K562 (cell line): ENCODE data around the gene HIRIP3. TPM values are rescaled to one million over a fixed set of nuclear protein-coding genes. Genes with fewer than 3 reads are reported as not detected.
A peak's percentile ranks its signal among the peaks of the same experiment; 100 is the strongest.

Experiments
- BRF1 ChIP-seq: IDR thresholded peaks from 3 replicates; pipeline ENCODE4 v1.6.1; 2011; ENCODE audit warnings: borderline replicate concordance, mild to moderate bottlenecking; ENCODE audit not compliant: insufficient read length; ENCODE audit errors: extremely low read depth
- CREM ChIP-seq: IDR thresholded peaks from 2 replicates; pipeline ENCODE4 v1.6.1; 2014; ENCODE audit warnings: antibody characterized with exemption, low read depth
- ELF2 ChIP-seq: fragments of 250-450 bp; sonication (Bioruptor Pico); IDR thresholded peaks from 2 replicates; pipeline ENCODE4 v1.5.0; 2021; ENCODE audit warnings: mild to moderate bottlenecking
- HDAC2 ChIP-seq: fragments of 450-650 bp; IDR thresholded peaks from 2 replicates; pipeline ENCODE4 v1.6.1; 2016; ENCODE audit warnings: mild to moderate bottlenecking
- KLF6 ChIP-seq: fragments of 250-450 bp; sonication (Bioruptor Pico); IDR thresholded peaks from 2 replicates; pipeline ENCODE4 v1.4.0; 2020; ENCODE audit warnings: mild to moderate bottlenecking, moderate library complexity, borderline replicate concordance
- MGA ChIP-seq: fragments of 450-650 bp; IDR thresholded peaks from 2 replicates; pipeline ENCODE4 v1.6.1; 2016; ENCODE audit warnings: mild to moderate bottlenecking, moderate library complexity
- RAD21 ChIP-seq, 2 experiments: fragments of 250-450 bp in 1 of 2; fragments of 450-650 bp in 1 of 2; sonication (Bioruptor Pico) in 1 of 2; formaldehyde crosslinking in 1 of 2; IDR thresholded peaks in 1 of 2; conservative IDR thresholded peaks in 1 of 2; 2 replicates each; pipeline versions ENCODE4 v1.4.0 to v1.8.0; 2020 to 2022; ENCODE audit warnings: mild to moderate bottlenecking in 2 of 2, moderate library complexity in 1 of 2
- RBFOX2 ChIP-seq: fragments of 200-400 bp; formaldehyde crosslinking; IDR thresholded peaks from 2 replicates; pipeline ENCODE4 v1.6.1; 2017; ENCODE audit warnings: low read depth, mild to moderate bottlenecking, low read length, moderate library complexity
- SAFB ChIP-seq: fragments of 200-400 bp; formaldehyde crosslinking; IDR thresholded peaks from 2 replicates; pipeline ENCODE4 v1.6.1; 2017; ENCODE audit warnings: low read depth, low read length, borderline replicate concordance
- SP1 ChIP-seq: sonication (generic); formaldehyde crosslinking; IDR thresholded peaks from 2 replicates; pipeline ENCODE4 v1.8.1; 2022; ENCODE audit warnings: mild to moderate bottlenecking, missing genetic modification reagents
- TEAD4 ChIP-seq, 2 experiments: sonication (generic) in 1 of 2; formaldehyde crosslinking in 1 of 2; IDR thresholded peaks; 2 replicates each; pipeline versions ENCODE4 v1.6.1 to v1.8.0; 2012 to 2022; ENCODE audit warnings: borderline replicate concordance in 1 of 2, inconsistent platforms in 1 of 2, low read length in 1 of 2, mild to moderate bottlenecking in 1 of 2, missing genetic modification reagents in 1 of 2
- ZNF12 ChIP-seq: sonication (generic); formaldehyde crosslinking; IDR thresholded peaks from 2 replicates; pipeline ENCODE4 v1.4.0; 2020; ENCODE audit warnings: mild to moderate bottlenecking, missing genetic modification reagents
- ZNF395 ChIP-seq: fragments of 200-800 bp; sonication (Bioruptor generic); IDR thresholded peaks from 2 replicates; pipeline ENCODE4 v1.6.1; 2017; ENCODE audit warnings: missing genetic modification characterization, missing compliant biosample characterization
- polyA plus RNA-seq, 8 experiments: library from polyadenylated mRNA; depleted of rRNA in 4 of 8; stranded (reverse) in 5 of 8; unstranded in 3 of 8; fragments of >200 nt; fragmentation: Nextera tagmentation in 2 of 8; fragmentation: Illumina TruSeq in 1 of 8; extraction: Ambion mirVana in 2 of 8; extraction: Trizol in 1 of 8; gene quantifications; 2 replicates each; pipeline versions ENCODE4 v1.2.1 to v1.2.3, GENCODE V29; 2011 to 2014; ENCODE audit warnings: inconsistent platforms in 1 of 8, missing spikeins in 1 of 8
- total RNA-seq, 7 experiments: library from RNA; depleted of rRNA in 6 of 7; stranded (reverse); fragments of >200 nt in 6 of 7; fragmentation: Illumina TruSeq in 2 of 7; extraction: Trizol in 2 of 7; gene quantifications; 2 replicates each; pipeline versions ENCODE4 v1.2.1 to v1.2.3, GENCODE V29; 2011 to 2021; ENCODE audit warnings: low replicate concordance in 1 of 7

HIRIP3 gene
- total and polyA plus RNA-seq, 9 of the 15 experiments (the other 6 are each of a cell fraction or from before 2014, with no cell fraction given) = 3.3 to 38.2 (median 18.2) TPM

- TF ChIP-seq MGA (peak; percentile 99), ZNF395 (CRISPR knock-in tag) (peak; percentile 73; the same call in 1 of the 2 replicates), SAFB (0 out of 2 replicates have a peak, but pooled peaks have one; percentile 35), KLF6 (0 out of 2 replicates have a peak, but pooled peaks have one; percentile 43), RAD21 (CRISPR knock-in tag; conservative IDR thresholded peaks at IDR 0.05 in 1 of 2, IDR thresholded peaks at IDR 0.05 in 1 of 2) (0 out of 4 replicates have a peak, but pooled peaks of 1 of the 2 experiments have one; percentile 3), RBFOX2 (peak; percentile 88), BRF1 (no peak), ZNF12 (CRISPR knock-in tag) (peak; percentile 35; the same call in 1 of the 2 replicates), TEAD4 (IDR thresholded peaks at IDR 0.05; ENCODE audit: low read length) (peak; percentile 27; the same call in 1 of the 2 replicates), TEAD4 (CRISPR knock-in tag; IDR thresholded peaks at IDR 0.05; ENCODE audit: borderline replicate concordance) (no peak), CREM (peak; percentile 48), SP1 (peak; percentile 93), ELF2 (CRISPR knock-in tag) (0 out of 2 replicates have a peak, but pooled peaks have one; percentile 10), HDAC2 (0 out of 2 replicates have a peak, but pooled peaks have one; percentile 7)
Observed at GRCh38 chr16:29973384-29974246, 21.8 kb downstream of the HIRIP3 start, which contains the start of gene TAOK2 (continued).
